Measurements from ENCODE around the gene CDAN1.

CDAN1 gene

GRCh38 chr15:42729409-42729808 is 7.5 kb downstream of the CDAN1 start:
- no peak for TF ChIP-seq ESRRG (CRISPR knock-in tag; IDR thresholded peaks at IDR 0.05)
- no peak for TF ChIP-seq SNAI2 (CRISPR knock-in tag; IDR thresholded peaks at IDR 0.05)
- no peak for TF ChIP-seq OSR1 (CRISPR knock-in tag; IDR thresholded peaks at IDR 0.05)
- TF ChIP-seq POU6F1 (CRISPR knock-in tag; IDR thresholded peaks at IDR 0.05; ENCODE audit: borderline replicate concordance, low read depth): no peak
- TF ChIP-seq CREB5 (CRISPR knock-in tag; IDR thresholded peaks at IDR 0.05; ENCODE audit: low read depth): no peak
- TF ChIP-seq PATZ1 (CRISPR knock-in tag; IDR thresholded peaks at IDR 0.05; ENCODE audit: borderline replicate concordance): no peak
- no peak for TF ChIP-seq CSDC2 (CRISPR knock-in tag; IDR thresholded peaks at IDR 0.05)
- no peak for TF ChIP-seq BACH2 (CRISPR knock-in tag; IDR thresholded peaks at IDR 0.05; ENCODE audit: borderline replicate concordance)
- no peak for TF ChIP-seq GLIS3 (CRISPR knock-in tag; IDR thresholded peaks at IDR 0.05)
- no peak for ATAC-seq

- TF ChIP-seq POU6F1 (CRISPR knock-in tag; IDR thresholded peaks at IDR 0.05; ENCODE audit: borderline replicate concordance, low read depth) (no peak), PPARA (CRISPR knock-in tag; IDR thresholded peaks at IDR 0.05; ENCODE audit: borderline replicate concordance) (no peak)
- ATAC-seq: no peak
These were observed 8.0 kb downstream of the CDAN1 start for GRCh38 chr15:42728972-42729371.

- TF ChIP-seq PPARA (CRISPR knock-in tag; IDR thresholded peaks at IDR 0.05; ENCODE audit: borderline replicate concordance) (no peak), ZNF8 (CRISPR knock-in tag; IDR thresholded peaks at IDR 0.05) (no peak), ESRRG (CRISPR knock-in tag; IDR thresholded peaks at IDR 0.05) (no peak), TCF4 (CRISPR knock-in tag; IDR thresholded peaks at IDR 0.05; ENCODE audit: borderline replicate concordance) (no peak), CSDC2 (CRISPR knock-in tag; IDR thresholded peaks at IDR 0.05) (no peak), ZC3H10 (CRISPR knock-in tag; IDR thresholded peaks at IDR 0.05) (no peak), GLIS3 (CRISPR knock-in tag; IDR thresholded peaks at IDR 0.05) (no peak), ISL1 (CRISPR knock-in tag; IDR thresholded peaks at IDR 0.05) (no peak), ZNF70 (CRISPR knock-in tag; IDR thresholded peaks at IDR 0.05) (no peak), PATZ1 (CRISPR knock-in tag; IDR thresholded peaks at IDR 0.05; ENCODE audit: borderline replicate concordance) (no peak), SNAI2 (CRISPR knock-in tag; IDR thresholded peaks at IDR 0.05) (no peak), TOX (CRISPR knock-in tag; IDR thresholded peaks at IDR 0.05; ENCODE audit: borderline replicate concordance) (no peak), ARNTL (CRISPR knock-in tag; IDR thresholded peaks at IDR 0.05; ENCODE audit: borderline replicate concordance, low read depth) (no peak), CSRNP3 (CRISPR knock-in tag; IDR thresholded peaks at IDR 0.05) (no peak)
- no peak for ATAC-seq
These were observed 8.4 kb downstream of the CDAN1 start for GRCh38 chr15:42728560-42728959.
